ENCODE results near the gene C19orf44.

DNA sequence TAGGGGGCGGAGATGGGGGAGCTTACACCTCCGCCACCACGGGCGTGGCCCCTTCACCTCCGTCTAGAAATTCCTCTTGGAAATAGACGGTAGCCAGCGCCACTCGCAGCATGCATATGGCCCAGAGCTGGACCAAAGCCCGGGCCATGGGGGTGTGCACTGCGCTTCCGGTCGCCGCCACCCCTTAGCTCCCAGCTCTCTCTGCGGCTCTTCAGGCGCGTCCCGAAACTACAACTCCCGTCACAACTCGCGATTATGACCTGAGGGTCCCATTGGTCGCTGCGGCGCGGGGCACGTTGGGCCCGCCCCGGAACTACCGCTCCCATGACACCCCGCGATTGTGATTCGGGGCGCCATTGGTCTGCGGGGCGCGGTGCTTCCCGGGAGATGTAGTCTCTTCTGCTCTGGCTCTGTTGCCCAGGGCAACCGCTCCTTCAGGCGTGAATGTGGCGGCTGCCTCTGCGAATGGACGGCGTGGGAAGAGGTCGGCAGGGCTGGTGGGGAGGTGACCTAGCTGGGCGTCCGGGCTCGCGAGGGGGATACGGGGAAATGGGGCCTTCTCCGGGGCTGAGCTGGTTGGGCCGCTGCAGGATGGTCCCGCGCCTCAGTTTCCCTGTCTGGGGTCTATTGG is at the start of gene C19orf44, which contains the start of gene CALR3:
- TF ChIP-seq, protein P1, sequence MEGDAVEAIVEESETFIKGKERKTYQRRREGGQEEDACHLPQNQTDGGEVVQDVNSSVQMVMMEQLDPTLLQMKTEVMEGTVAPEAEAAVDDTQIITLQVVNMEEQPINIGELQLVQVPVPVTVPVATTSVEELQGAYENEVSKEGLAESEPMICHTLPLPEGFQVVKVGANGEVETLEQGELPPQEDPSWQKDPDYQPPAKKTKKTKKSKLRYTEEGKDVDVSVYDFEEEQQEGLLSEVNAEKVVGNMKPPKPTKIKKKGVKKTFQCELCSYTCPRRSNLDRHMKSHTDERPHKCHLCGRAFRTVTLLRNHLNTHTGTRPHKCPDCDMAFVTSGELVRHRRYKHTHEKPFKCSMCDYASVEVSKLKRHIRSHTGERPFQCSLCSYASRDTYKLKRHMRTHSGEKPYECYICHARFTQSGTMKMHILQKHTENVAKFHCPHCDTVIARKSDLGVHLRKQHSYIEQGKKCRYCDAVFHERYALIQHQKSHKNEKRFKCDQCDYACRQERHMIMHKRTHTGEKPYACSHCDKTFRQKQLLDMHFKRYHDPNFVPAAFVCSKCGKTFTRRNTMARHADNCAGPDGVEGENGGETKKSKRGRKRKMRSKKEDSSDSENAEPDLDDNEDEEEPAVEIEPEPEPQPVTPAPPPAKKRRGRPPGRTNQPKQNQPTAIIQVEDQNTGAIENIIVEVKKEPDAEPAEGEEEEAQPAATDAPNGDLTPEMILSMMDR (IDR thresholded peaks at IDR 0.05) = no peak
- TF ChIP-seq POLR2A (IDR thresholded peaks at IDR 0.05) = no peak
- peak in 1 of 3 donors; percentile 83 for TF ChIP-seq POLR2AphosphoS5 (IDR thresholded peaks at IDR 0.05)

Data from suprapubic skin (tissue), 4 donors.